AG10803 (cell line): ENCODE data around the gene NSD1.

Experiments used
- DNase-seq: peaks from one replicate; pipeline ENCODE4 v3.0.0; 2010; ENCODE audit warnings: low read depth
- H3K4me3 ChIP-seq: 2 replicates; pipeline ENCODE4 v1.5.1; 2011; ENCODE audit warnings: mild to moderate bottlenecking, low read length, control low read depth
- CTCF ChIP-seq: conservative IDR thresholded peaks from 2 replicates; pipeline ENCODE4 v1.5.1; 2011; ENCODE audit warnings: mild to moderate bottlenecking, low read length, control low read depth, inconsistent platforms

NSD1 gene

GRCh38 chr5:177131352-177132135 lies 2.0 kb upstream of the NSD1 start:
- no peak for DNase-seq
- TF ChIP-seq CTCF: no peak
- no peak overlapping the region for H3K4me3 ChIP-seq

GRCh38 chr5:177132136-177133095 lies 1.2 kb upstream of the NSD1 start:
- no peak overlapping the region for H3K4me3 ChIP-seq
- no peak for TF ChIP-seq CTCF
- no peak for DNase-seq

- no peak for TF ChIP-seq CTCF
- H3K4me3 ChIP-seq: peak overlapping the region; percentile 62
- DNase-seq: peak; percentile 49
Observed at GRCh38 chr5:177133853-177134696, 502 bp downstream of the NSD1 start.

- no peak for DNase-seq
- TF ChIP-seq CTCF: no peak
- peak overlapping the region; percentile 62 for H3K4me3 ChIP-seq
Observed at GRCh38 chr5:177134697-177135225, 1.2 kb downstream of the NSD1 start.

GRCh38 chr5:177140312-177140711 lies 6.7 kb downstream of the NSD1 start:
- no peak overlapping the region for H3K4me3 ChIP-seq
- DNase-seq: no peak
- TF ChIP-seq CTCF: no peak

GRCh38 chr5:177141496-177141895 lies 7.9 kb downstream of the NSD1 start:
- no peak for DNase-seq
- no peak for TF ChIP-seq CTCF
- H3K4me3 ChIP-seq: no peak overlapping the region
